Mesenchymal stem cell (in vitro differentiated cells and primary cell): ENCODE results near the gene ZBTB7C.

Experiments
- DNase-seq: peaks from one replicate; pipeline ENCODE4 v3.0.0-alpha.2; 2013
- H2AFZ ChIP-seq: one replicate; pipeline ENCODE4 v1.6.1; 2013; ENCODE audit warnings: low read depth, mild to moderate bottlenecking, control low read depth, inconsistent platforms, low read length, moderate library complexity
- H2AK5ac ChIP-seq: 2 replicates; pipeline ENCODE4 v1.6.1; 2013; ENCODE audit warnings: low read length, moderate library complexity, mild to moderate bottlenecking, inconsistent platforms; ENCODE audit not compliant: severe bottlenecking
- H2BK120ac ChIP-seq: one replicate; pipeline ENCODE4 v1.6.1; 2013; ENCODE audit warnings: low read depth, mild to moderate bottlenecking, inconsistent platforms, low read length, moderate library complexity
- H2BK12ac ChIP-seq, 2 experiments: one replicate each; pipeline ENCODE4 v1.6.1; 2013; ENCODE audit warnings: inconsistent platforms in 2 of 2, low read length in 2 of 2, mild to moderate bottlenecking in 2 of 2, moderate library complexity in 2 of 2, control low read depth in 1 of 2
- H2BK15ac ChIP-seq: one replicate; pipeline ENCODE4 v1.6.1; 2013; ENCODE audit warnings: mild to moderate bottlenecking, low read depth, inconsistent platforms; ENCODE audit not compliant: poor library complexity, severe bottlenecking
- H2BK5ac ChIP-seq: 2 replicates; pipeline ENCODE4 v1.6.1; 2013; ENCODE audit warnings: low read depth, mild to moderate bottlenecking, low read length, control low read depth, inconsistent platforms; ENCODE audit not compliant: poor library complexity, severe bottlenecking
- H3K14ac ChIP-seq, 2 experiments: one replicate each; pipeline ENCODE4 v1.6.1; 2013; ENCODE audit warnings: inconsistent platforms in 2 of 2, low read length in 2 of 2, control low read depth in 1 of 2, mild to moderate bottlenecking in 1 of 2, moderate library complexity in 1 of 2
- H3K18ac ChIP-seq, 2 experiments: one replicate each; pipeline ENCODE4 v1.6.1; 2013; ENCODE audit warnings: inconsistent platforms in 2 of 2, low read length in 2 of 2, control low read depth in 1 of 2, low read depth in 1 of 2, mild to moderate bottlenecking in 1 of 2
- H3K23ac ChIP-seq, 2 experiments: one replicate each; pipeline ENCODE4 v1.6.1; 2013; ENCODE audit warnings: inconsistent platforms in 2 of 2, low read length in 2 of 2, mild to moderate bottlenecking in 2 of 2, moderate library complexity in 2 of 2, control low read depth in 1 of 2
- H3K27ac ChIP-seq: 2 replicates; pipeline ENCODE4 v1.5.1; 2013; ENCODE audit warnings: mild to moderate bottlenecking, moderate library complexity, low read length, control low read depth, inconsistent platforms; ENCODE audit not compliant: poor library complexity, severe bottlenecking
- H3K27me3 ChIP-seq, 2 experiments: 2 replicates each; pipeline versions ENCODE4 v1.6.1 to v1.7.0; 2013; ENCODE audit warnings: low read length in 2 of 2, mild to moderate bottlenecking in 2 of 2, moderate library complexity in 2 of 2, control low read depth in 1 of 2, inconsistent platforms in 1 of 2; ENCODE audit not compliant: control insufficient read depth in 1 of 2, insufficient read depth in 1 of 2
- H3K36me3 ChIP-seq, 2 experiments: 2 replicates each; pipeline versions ENCODE4 v1.6.1 to v1.7.0; 2013; ENCODE audit warnings: low read length in 2 of 2, control low read depth in 1 of 2, inconsistent platforms in 1 of 2, low read depth in 1 of 2, mild to moderate bottlenecking in 1 of 2; ENCODE audit not compliant: insufficient read depth in 2 of 2, control insufficient read depth in 1 of 2
- H3K4ac ChIP-seq, 2 experiments: one replicate each; pipeline ENCODE4 v1.6.1; 2013; ENCODE audit warnings: inconsistent platforms in 2 of 2, low read length in 2 of 2, mild to moderate bottlenecking in 2 of 2, moderate library complexity in 2 of 2, control low read depth in 1 of 2, low read depth in 1 of 2
- H3K4me1 ChIP-seq: 2 replicates; pipeline ENCODE4 v1.6.1; 2013; ENCODE audit warnings: low read depth, low read length, control low read depth; ENCODE audit not compliant: control insufficient read depth, insufficient read depth
- H3K4me2 ChIP-seq: 2 replicates; pipeline ENCODE4 v1.6.1; 2013; ENCODE audit warnings: low read length, mild to moderate bottlenecking, inconsistent platforms; ENCODE audit not compliant: poor library complexity, severe bottlenecking
- H3K4me3 ChIP-seq, 2 experiments: 2 replicates each; pipeline versions ENCODE4 v1.5.1 to v1.7.0; 2013; ENCODE audit warnings: low read length in 2 of 2, mild to moderate bottlenecking in 2 of 2, control low read depth in 1 of 2, low read depth in 1 of 2; ENCODE audit not compliant: insufficient read depth in 1 of 2
- H3K79me1 ChIP-seq: replicated peaks from 2 replicates; pipeline ENCODE4 v1.6.1; 2013; ENCODE audit warnings: mild to moderate bottlenecking, control low read depth, low read length, inconsistent platforms; ENCODE audit not compliant: poor library complexity, severe bottlenecking
- H3K9ac ChIP-seq: 2 replicates; pipeline ENCODE4 v1.7.0; 2013; ENCODE audit warnings: mild to moderate bottlenecking, low read length, moderate library complexity
- H3K9me3 ChIP-seq: 2 replicates; pipeline ENCODE4 v1.7.0; 2013; ENCODE audit warnings: mild to moderate bottlenecking, low read length; ENCODE audit not compliant: control insufficient read depth
- H4K8ac ChIP-seq: one replicate; pipeline ENCODE4 v1.6.1; 2013; ENCODE audit warnings: inconsistent platforms, mild to moderate bottlenecking, low read length, moderate library complexity
- H4K91ac ChIP-seq: one replicate; pipeline ENCODE4 v1.6.1; 2013; ENCODE audit warnings: mild to moderate bottlenecking, low read length, inconsistent platforms
- WGBS: methylation state at CpG from one replicate; pipeline ENCODE4 v1.1.7; 2013; ENCODE audit warnings: mixed read lengths; 5-methylcytosine and 5-hydroxymethylcytosine counted together

Gene ZBTB7C

GRCh38 chr18:48398074-48398473 is 11.1 kb downstream of the ZBTB7C start:
- Histone ChIP-seq H3K27me3 (peaks cover 4 to 85% of the 10 kb centered on the region in 2 experiments), H3K4me1 (no peaks in the 10 kb centered on the region), H3K4ac (no peak overlapping the region), H3K9me3 (no peaks in the 10 kb centered on the region), H3K27ac (no peak overlapping the region), H4K91ac (no peak overlapping the region), H2BK120ac (no peak overlapping the region), H4K8ac (no peak overlapping the region), H2AFZ (no peak overlapping the region), H2BK12ac (no peak overlapping the region), H3K9ac (no peak overlapping the region), H3K18ac (no peak overlapping the region), H3K14ac (peak overlapping the region in 1 of 2 experiments; percentile 10), H3K36me3 (no peaks in the 10 kb centered on the region), H2AK5ac (no peak overlapping the region), H3K79me1 (no peaks in the 10 kb centered on the region), H3K4me3 (no peak overlapping the region), H2BK5ac (no peak overlapping the region), H2BK15ac (no peak overlapping the region), H3K4me2 (no peak overlapping the region), H3K23ac (no peak overlapping the region)
- DNase-seq = no peak
- 58% methylated on average over 4 of the region's 4 CpGs for WGBS

- Histone ChIP-seq H3K4ac (no peak overlapping the region), H3K79me1 (no peaks in the 10 kb centered on the region), H2BK5ac (no peak overlapping the region), H3K9me3 (no peaks in the 10 kb centered on the region), H3K4me2 (no peak overlapping the region), H3K4me3 (no peak overlapping the region), H3K27ac (no peak overlapping the region), H3K36me3 (no peaks in the 10 kb centered on the region), H4K8ac (no peak overlapping the region), H2BK12ac (no peak overlapping the region), H3K23ac (no peak overlapping the region), H2BK15ac (no peak overlapping the region), H2AK5ac (no peak overlapping the region), H3K4me1 (no peaks in the 10 kb centered on the region), H3K14ac (no peak overlapping the region), H3K18ac (no peak overlapping the region), H3K9ac (no peak overlapping the region), H2BK120ac (no peak overlapping the region), H4K91ac (no peak overlapping the region), H3K27me3 (peaks cover 4 to 87% of the 10 kb centered on the region in 2 experiments), H2AFZ (no peak overlapping the region)
- 89% methylated on average over 3 of the region's 4 CpGs for WGBS
- no peak for DNase-seq
Measured at GRCh38 chr18:48397021-48397420, 12.2 kb downstream of the ZBTB7C start.

DNA sequence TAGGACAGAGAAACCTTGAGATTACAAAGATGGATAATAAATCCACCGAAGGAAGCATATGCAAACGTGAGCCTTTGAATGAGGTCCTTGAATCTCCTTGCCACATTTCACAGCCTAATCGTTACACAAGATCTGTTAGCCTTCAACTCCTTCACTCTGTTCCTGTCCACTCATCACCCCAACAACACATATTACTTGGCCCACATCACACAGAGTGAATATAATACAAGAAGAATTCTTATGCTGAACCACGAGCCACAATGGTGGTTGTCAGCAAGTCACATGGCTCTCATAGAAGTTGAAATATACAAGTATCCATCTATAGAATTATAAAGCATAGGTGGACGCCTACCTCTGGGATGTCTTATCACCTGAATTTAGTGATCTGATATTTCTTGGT is 12.6 kb downstream of the ZBTB7C start:
- no peak overlapping the region for H4K8ac ChIP-seq
- no peak overlapping the region for H4K91ac ChIP-seq
- no peak for DNase-seq
- H3K4me3 ChIP-seq = no peak overlapping the region
- 87% methylated on average over 3 of the region's 5 CpGs for WGBS
- H3K4me2 ChIP-seq = no peak overlapping the region
- no peak overlapping the region for H2AK5ac ChIP-seq
- H2BK5ac ChIP-seq = no peak overlapping the region
- H2BK12ac ChIP-seq = no peak overlapping the region
- no peaks in the 10 kb centered on the region for H3K4me1 ChIP-seq
- no peaks in the 10 kb centered on the region for H3K9me3 ChIP-seq
- no peaks in the 10 kb centered on the region for H3K36me3 ChIP-seq
- peaks cover 4 to 87% of the 10 kb centered on the region in 2 experiments for H3K27me3 ChIP-seq
- no peak overlapping the region for H3K14ac ChIP-seq
- no peak overlapping the region for H3K4ac ChIP-seq
- no peak overlapping the region for H2BK15ac ChIP-seq
- no peak overlapping the region for H2BK120ac ChIP-seq
- H3K9ac ChIP-seq = no peak overlapping the region
- H3K79me1 ChIP-seq = no peaks in the 10 kb centered on the region
- H3K18ac ChIP-seq = no peak overlapping the region
- no peak overlapping the region for H2AFZ ChIP-seq
- no peak overlapping the region for H3K23ac ChIP-seq
- no peak overlapping the region for H3K27ac ChIP-seq

DNA sequence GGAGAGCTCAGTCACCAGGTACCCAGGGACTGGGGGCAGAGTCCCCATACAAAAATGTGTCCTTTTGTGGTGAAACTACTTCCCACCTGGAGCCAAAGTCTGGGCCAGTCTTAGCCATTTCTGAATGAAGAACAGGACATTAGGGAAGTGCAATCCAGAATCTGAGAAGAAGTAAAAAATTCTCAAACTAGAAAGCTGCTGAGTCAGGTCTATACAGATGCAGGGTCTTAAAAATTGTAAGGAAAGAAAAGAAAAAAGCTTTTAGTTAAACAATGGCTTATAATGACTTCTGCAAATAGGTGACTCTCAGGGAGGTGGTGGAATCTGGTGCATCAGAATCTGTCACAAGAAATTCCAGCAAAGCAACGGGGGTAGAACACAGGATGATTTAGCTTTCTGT is 13.5 kb downstream of the ZBTB7C start:
- Histone ChIP-seq H2BK120ac (no peak overlapping the region), H3K4me3 (no peak overlapping the region), H3K4ac (no peak overlapping the region), H3K18ac (no peak overlapping the region), H3K27me3 (peaks cover 4 to 87% of the 10 kb centered on the region in 2 experiments), H3K23ac (no peak overlapping the region), H3K4me1 (no peaks in the 10 kb centered on the region), H3K9me3 (no peaks in the 10 kb centered on the region), H3K36me3 (no peaks in the 10 kb centered on the region), H3K4me2 (no peak overlapping the region), H2AK5ac (no peak overlapping the region), H2BK15ac (no peak overlapping the region), H3K27ac (no peak overlapping the region), H4K91ac (no peak overlapping the region), H4K8ac (no peak overlapping the region), H3K14ac (no peak overlapping the region), H2BK12ac (no peak overlapping the region), H2BK5ac (no peak overlapping the region), H3K79me1 (no peaks in the 10 kb centered on the region), H2AFZ (no peak overlapping the region), H3K9ac (no peak overlapping the region)
- no peak for DNase-seq
- no CpG with 5 or more reads among the region's 1 CpG for WGBS
